LNCaP clone FGC (cell line): ENCODE measurements around the gene ZFP3.
"Not testable (repeated sequence)": the region's sequence is repeated elsewhere in the genome, so short reads cannot be mapped to it uniquely, and the experiment has no call there.

Experiments used
- DNase-seq: peaks from one replicate; pipeline ENCODE4 v3.0.0-alpha.2; 2011; ENCODE audit warnings: low read depth
- H3K4me3 ChIP-seq: 2 replicates; pipeline ENCODE4 v1.5.1; 2011; ENCODE audit warnings: mild to moderate bottlenecking, low read depth, low read length, control low read depth
- TF ChIP-seq, protein P1 (sequence below): IDR thresholded peaks from 2 replicates; pipeline ENCODE4 v1.5.1; 2012; ENCODE audit warnings: mild to moderate bottlenecking; ENCODE audit not compliant: control insufficient read depth, insufficient read depth; ENCODE audit errors: extremely low read depth

ZFP3 gene

DNA sequence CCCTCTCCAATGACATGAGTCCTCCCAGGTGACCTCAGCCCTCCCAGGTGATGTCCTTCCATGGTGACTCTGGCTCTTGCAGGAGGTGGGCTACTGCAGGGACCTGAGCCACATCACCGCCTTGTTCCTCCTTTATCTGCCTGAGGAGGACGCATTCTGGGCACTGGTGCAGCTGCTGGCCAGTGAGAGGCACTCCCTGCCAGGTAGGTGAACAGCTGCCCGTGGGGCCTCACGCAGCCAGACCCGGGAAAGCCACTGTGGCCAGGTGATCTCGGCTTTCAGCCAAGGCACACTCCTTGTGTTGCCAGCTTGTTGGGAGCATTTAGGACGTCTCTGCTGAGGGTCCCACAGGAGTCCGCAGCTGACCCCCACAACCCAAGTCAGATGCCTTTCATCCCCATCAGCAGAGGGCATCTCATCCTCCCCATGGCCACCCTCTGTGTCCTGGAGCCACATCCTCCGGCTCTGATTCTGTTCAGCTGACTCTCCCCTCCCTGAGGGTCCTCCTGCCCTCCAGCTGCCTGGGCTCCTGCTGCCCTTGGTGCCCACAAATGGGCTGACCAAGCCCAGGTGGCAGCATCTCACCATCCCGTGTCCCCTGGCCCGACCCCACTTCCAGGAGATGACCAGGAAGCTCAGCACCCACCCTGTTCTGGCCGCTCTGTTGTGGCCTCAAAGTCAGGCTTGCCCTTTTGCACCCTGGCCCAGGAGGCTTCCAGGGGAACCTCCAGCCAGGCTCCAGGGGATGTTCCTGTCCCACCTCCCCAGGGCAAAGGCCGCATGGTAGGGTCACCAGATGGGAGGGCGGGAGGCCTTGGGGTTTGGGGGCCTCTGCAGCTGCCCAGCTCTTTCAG, 57.7 kb downstream of the ZFP3 start:
- TF ChIP-seq, protein P1, sequence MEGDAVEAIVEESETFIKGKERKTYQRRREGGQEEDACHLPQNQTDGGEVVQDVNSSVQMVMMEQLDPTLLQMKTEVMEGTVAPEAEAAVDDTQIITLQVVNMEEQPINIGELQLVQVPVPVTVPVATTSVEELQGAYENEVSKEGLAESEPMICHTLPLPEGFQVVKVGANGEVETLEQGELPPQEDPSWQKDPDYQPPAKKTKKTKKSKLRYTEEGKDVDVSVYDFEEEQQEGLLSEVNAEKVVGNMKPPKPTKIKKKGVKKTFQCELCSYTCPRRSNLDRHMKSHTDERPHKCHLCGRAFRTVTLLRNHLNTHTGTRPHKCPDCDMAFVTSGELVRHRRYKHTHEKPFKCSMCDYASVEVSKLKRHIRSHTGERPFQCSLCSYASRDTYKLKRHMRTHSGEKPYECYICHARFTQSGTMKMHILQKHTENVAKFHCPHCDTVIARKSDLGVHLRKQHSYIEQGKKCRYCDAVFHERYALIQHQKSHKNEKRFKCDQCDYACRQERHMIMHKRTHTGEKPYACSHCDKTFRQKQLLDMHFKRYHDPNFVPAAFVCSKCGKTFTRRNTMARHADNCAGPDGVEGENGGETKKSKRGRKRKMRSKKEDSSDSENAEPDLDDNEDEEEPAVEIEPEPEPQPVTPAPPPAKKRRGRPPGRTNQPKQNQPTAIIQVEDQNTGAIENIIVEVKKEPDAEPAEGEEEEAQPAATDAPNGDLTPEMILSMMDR, result no peak
- no peak for DNase-seq
- no peak overlapping the region for H3K4me3 ChIP-seq

DNA sequence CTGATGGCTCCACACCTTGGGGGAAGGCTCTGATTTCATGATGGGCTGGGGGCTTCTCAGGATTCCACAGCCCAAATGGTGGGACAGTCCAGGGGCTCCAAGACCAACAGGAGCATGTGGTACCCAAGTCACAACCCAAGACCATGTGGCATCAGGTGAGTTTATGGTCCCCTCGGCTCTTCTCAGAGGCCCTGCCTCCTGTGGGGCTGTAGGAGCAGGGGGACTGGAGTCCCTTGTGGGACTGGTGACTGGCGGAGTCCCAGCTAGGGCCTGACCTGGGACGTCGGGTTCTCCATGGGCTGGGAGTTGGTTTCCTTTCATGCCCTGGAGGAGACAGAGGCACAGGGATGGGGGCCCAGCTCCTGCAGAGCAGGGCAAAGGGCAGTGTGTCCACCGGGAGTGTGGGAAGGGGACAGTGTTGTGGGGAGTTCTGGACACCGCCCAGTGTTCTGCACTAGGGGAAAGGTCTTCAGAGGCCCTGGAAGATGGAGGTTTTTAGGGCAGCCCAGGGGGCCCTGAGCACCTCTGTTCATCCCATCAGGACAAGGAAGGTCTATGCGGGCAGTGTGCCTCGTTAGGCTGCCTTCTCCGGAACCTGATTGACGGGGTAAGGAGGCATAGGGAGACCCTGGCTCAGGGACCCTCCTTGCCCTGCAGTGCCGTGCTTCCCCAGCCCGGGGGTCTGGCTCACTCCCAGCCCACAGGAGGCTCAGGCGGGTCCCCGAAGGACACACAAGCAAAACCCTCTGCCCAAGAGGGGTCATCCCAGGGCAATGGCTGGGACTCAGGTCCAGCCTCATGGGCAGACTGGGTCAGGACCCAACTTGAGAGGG, 58.5 kb downstream of the ZFP3 start:
- not testable (repeated sequence) for H3K4me3 ChIP-seq, DNase-seq

DNA sequence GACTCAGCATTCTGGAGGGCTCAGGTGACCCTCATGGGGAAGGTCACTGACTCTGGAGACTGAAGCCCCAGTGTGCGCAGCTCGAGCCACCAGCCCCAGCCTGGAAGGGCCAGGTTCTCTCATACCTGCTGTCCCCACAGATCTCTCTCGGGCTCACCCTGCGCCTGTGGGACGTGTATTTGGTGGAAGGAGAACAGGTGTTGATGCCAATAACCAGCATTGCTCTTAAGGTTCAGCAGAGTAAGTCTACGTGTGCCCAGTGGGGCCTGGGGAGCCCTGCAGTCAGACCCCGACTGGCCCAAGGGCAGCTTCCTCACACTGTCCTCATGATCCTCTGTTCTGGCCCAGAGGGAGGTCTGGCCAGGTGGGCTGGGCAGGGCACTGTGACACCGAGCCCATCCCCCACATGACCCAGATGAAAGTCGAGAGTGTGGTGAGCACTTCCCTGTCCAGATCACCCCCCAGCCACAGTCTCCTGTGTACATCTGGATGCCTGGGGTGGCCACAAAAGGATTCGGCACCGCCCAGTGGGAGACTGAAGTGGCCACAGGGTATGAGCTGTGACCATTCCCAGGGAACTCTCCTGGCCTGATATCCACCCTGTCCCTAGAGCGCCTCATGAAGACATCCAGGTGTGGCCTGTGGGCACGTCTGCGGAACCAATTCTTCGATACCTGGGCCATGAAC, 59.4 kb downstream of the ZFP3 start:
- not testable (repeated sequence) for H3K4me3 ChIP-seq, DNase-seq

DNA sequence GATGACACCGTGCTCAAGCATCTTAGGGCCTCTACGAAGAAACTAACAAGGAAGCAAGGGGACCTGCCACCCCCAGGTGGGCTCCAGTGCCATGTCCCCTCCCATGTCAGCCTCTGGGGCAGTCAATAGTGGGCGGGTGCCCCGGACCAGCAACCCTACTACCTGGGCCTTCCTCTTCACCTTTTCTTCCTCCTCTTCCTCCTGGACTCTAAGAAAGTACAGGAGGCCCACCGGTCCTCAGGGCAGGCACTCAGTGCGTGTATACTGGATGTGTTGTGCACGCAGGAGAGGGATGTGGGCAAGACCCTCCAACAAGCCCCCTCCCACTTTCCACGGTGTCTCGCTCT, 59.9 kb downstream of the ZFP3 start:
- DNase-seq, H3K4me3 ChIP-seq: not testable (repeated sequence)

DNA sequence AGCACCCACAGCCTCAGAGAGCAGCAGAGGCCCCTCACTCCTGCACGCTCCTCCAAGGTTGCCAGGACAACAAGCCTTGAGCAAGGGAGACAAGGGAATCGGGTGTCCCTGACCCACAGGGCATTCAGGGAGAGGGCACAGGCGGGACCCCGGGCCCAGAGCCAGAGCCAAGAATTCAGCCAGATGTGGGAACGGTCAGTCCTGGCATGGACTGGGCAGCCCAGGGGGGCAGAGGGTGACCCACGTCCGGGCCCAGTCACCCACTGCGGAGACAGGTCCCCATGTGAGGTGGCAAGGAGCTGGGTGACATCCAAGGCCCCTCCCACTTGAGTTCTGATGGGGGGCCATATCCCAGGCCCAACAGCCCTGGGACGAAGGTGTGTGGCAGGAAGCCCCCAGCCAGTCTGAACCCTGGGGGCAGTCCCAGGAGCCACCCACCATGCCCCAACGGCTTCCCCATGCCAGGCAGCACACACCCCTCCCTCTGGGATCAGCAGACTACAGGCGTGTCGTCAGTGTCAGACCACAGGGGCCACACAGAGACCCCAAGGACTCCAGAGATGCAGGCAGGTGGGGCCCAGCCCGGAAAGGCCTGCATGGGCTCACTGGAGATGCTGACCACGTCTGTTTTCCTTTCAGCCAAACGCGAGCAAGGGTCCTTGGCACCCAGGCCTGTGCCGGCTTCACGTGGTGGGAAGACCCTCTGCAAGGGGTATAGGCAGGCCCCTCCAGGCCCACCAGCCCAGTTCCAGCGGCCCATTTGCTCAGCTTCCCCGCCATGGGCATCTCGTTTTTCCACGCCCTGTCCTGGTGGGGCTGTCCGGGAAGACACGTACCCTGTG, 60.6 kb downstream of the ZFP3 start:
- TF ChIP-seq, protein P1, result no peak
- H3K4me3 ChIP-seq, result no peak overlapping the region
- DNase-seq, result no peak

DNA sequence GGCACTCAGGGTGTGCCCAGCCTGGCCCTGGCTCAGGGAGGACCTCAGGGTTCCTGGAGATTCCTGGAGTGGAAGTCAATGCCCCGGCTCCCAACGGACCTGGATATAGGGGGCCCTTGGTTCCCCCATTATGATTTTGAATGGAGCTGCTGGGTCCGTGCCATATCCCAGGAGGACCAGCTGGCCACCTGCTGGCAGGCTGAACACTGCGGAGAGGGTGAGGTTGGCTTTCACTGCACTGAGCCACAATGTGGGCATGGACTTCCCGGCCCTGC, 61.1 kb downstream of the ZFP3 start:
- TF ChIP-seq, protein P1, result peak; percentile 19; the same call in 1 of the 2 replicates
- H3K4me3 ChIP-seq, result no peak overlapping the region
- DNase-seq, result no peak

DNA sequence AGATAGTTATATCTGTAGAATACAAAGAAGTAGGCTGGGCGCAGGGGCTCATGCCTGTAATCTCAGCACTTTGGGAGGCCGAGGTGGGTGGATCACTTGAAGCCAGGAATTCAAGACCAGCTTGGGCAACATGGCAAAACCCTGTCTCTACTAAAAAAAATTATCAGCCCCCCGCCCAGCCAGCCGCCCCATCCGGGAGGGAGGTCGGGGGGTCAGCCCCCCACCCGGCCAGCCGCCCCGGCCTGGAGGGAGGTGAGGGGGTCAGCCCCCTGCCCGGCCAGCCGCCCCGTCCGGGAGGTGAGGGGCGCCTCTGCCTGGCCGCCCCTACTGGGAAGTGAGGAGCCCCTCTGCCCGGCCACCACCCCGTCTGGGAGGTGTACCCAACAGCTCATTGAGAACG, 64.6 kb downstream of the ZFP3 start:
- not testable (repeated sequence) for DNase-seq, H3K4me3 ChIP-seq
